GM23338 (cell line): ENCODE measurements around the gene ETV2. TPM values are rescaled to one million over a fixed set of nuclear protein-coding genes. Genes with fewer than 3 reads are reported as not detected.

Source experiments
- ATAC-seq: fragments of 200-7000 bp; cut with Tn5 transposase; 3 replicates; pipeline ENCODE4 v1.9.1; 2020
- DNase-seq: peaks from one replicate; pipeline ENCODE4 v3.0.0-alpha.2; 2015; ENCODE audit warnings: low spot score
- H2AFZ ChIP-seq: fragments of 200-600 bp; sonication (generic); 2 replicates; pipeline ENCODE4 v1.8.0; 2016; ENCODE audit warnings: antibody characterized with exemption, mild to moderate bottlenecking, moderate library complexity
- H3F3A ChIP-seq: fragments of 200-600 bp; sonication (generic); replicated peaks from 2 replicates; pipeline ENCODE4 v1.8.0; 2017; ENCODE audit warnings: antibody characterized with exemption, mixed run types, low read depth
- H3K27ac ChIP-seq: fragments of 200-600 bp; sonication (generic); 2 replicates; pipeline ENCODE4 v1.6.1; 2016; ENCODE audit warnings: low read depth
- H3K27me3 ChIP-seq: fragments of 200-600 bp; sonication (generic); 2 replicates; pipeline ENCODE4 v1.8.0; 2016; ENCODE audit warnings: mild to moderate bottlenecking, mixed run types, moderate library complexity; ENCODE audit not compliant: insufficient read depth
- H3K36me3 ChIP-seq: fragments of 200-600 bp; sonication (generic); 2 replicates; pipeline ENCODE4 v1.8.0; 2016; ENCODE audit warnings: mild to moderate bottlenecking; ENCODE audit not compliant: insufficient read depth
- H3K4me1 ChIP-seq: fragments of 200-600 bp; sonication (generic); 2 replicates; pipeline ENCODE4 v1.8.0; 2016; ENCODE audit warnings: mild to moderate bottlenecking, moderate library complexity; ENCODE audit not compliant: insufficient read depth
- H3K4me2 ChIP-seq: fragments of 200-600 bp; sonication (generic); 2 replicates; pipeline ENCODE4 v1.7.1; 2017; ENCODE audit warnings: mixed run types
- H3K4me3 ChIP-seq: fragments of 200-600 bp; sonication (generic); 2 replicates; pipeline ENCODE4 v1.6.1; 2016; ENCODE audit warnings: mixed run types
- H3K79me2 ChIP-seq: fragments of 200-600 bp; sonication (generic); replicated peaks from 2 replicates; pipeline ENCODE4 v1.8.0; 2017; ENCODE audit warnings: mild to moderate bottlenecking; ENCODE audit not compliant: insufficient read depth
- H3K9me2 ChIP-seq: fragments of 200-600 bp; sonication (generic); 2 replicates; pipeline ENCODE4 v1.8.0; 2017; ENCODE audit not compliant: insufficient read depth
- H4K20me1 ChIP-seq: fragments of 200-600 bp; sonication (generic); replicated peaks from 2 replicates; pipeline ENCODE4 v1.8.0; 2017; ENCODE audit warnings: mild to moderate bottlenecking; ENCODE audit not compliant: insufficient read depth
- H3K27ac Mint-ChIP-seq: 2 replicates; pipeline ENCODE4 v1.8.0; 2020; ENCODE audit warnings: inconsistent platforms, mild to moderate bottlenecking, moderate library complexity, mixed read lengths
- H3K27me3 Mint-ChIP-seq: 3 replicates; pipeline ENCODE4 v1.8.0; 2022; ENCODE audit warnings: low read depth, mild to moderate bottlenecking, moderate library complexity, mixed read lengths, inconsistent platforms; ENCODE audit not compliant: insufficient read depth, poor library complexity
- H3K36me3 Mint-ChIP-seq: 3 replicates; pipeline ENCODE4 v1.8.0; 2021; ENCODE audit warnings: low read depth, mild to moderate bottlenecking, inconsistent platforms, moderate library complexity, mixed read lengths
- H3K4me1 Mint-ChIP-seq: 3 replicates; pipeline ENCODE4 v1.8.0; 2020; ENCODE audit warnings: mild to moderate bottlenecking, inconsistent platforms, mixed read lengths
- H3K4me3 Mint-ChIP-seq: 3 replicates; pipeline ENCODE4 v1.8.0; 2021; ENCODE audit warnings: moderate library complexity, mild to moderate bottlenecking, inconsistent platforms, mixed read lengths
- H3K9me3 Mint-ChIP-seq: 3 replicates; pipeline ENCODE4 v1.8.0; 2020; ENCODE audit warnings: moderate library complexity, mild to moderate bottlenecking, inconsistent platforms, mixed read lengths
- CREB1 ChIP-seq: fragments of 250-450 bp; sonication (Bioruptor Pico); IDR thresholded peaks from 2 replicates; pipeline ENCODE4 v1.5.0; 2020; ENCODE audit warnings: low read depth, mild to moderate bottlenecking, moderate library complexity
- CTCF ChIP-seq, 2 experiments: fragments of 200-600 bp in 1 of 2; sonication (generic) in 1 of 2; conservative IDR thresholded peaks; 2 replicates each; pipeline versions ENCODE4 v1.5.1 to v1.6.1; 2016 to 2017; ENCODE audit warnings: antibody characterized with exemption in 2 of 2, low read depth in 2 of 2, mild to moderate bottlenecking in 2 of 2, moderate library complexity in 1 of 2
- ETS1 ChIP-seq: IDR thresholded peaks from 2 replicates; pipeline ENCODE4 v1.6.1; 2016; ENCODE audit warnings: antibody characterized with exemption
- POLR2AphosphoS5 ChIP-seq: IDR thresholded peaks from 2 replicates; pipeline ENCODE4 v1.6.1; 2016; ENCODE audit warnings: antibody characterized with exemption, low read depth
- STAT1 ChIP-seq: IDR thresholded peaks from one replicate; pipeline ENCODE4 v1.6.1; 2016; ENCODE audit warnings: antibody characterized with exemption; ENCODE audit not compliant: unreplicated experiment
- polyA plus RNA-seq: library from polyadenylated mRNA; unstranded; fragments of >200 nt; fragmentation: Nextera tagmentation; extraction: Ambion mirVana; gene quantifications from 2 replicates; pipeline ENCODE4 v1.2.1, GENCODE V29; 2016
- total RNA-seq: library from RNA; depleted of rRNA; stranded (reverse); fragments of >200 nt; shearing (Covaris generic); gene quantifications from 2 replicates; pipeline ENCODE4 v1.2.3, GENCODE V29; 2014
- TF ChIP-seq, protein P1 (sequence below): fragments of 250-450 bp; sonication (Bioruptor Pico); IDR thresholded peaks from 2 replicates; pipeline ENCODE4 v1.5.0; 2020; ENCODE audit warnings: mild to moderate bottlenecking, moderate library complexity

The ETV2 gene
- total and polyA plus RNA-seq, 2 experiments from 2014 or later, result 0.87 to 1.5 TPM

- peak within 1 kb of the TSS; percentile 97 for H3K4me2 ChIP-seq
- Mint-ChIP-seq H3K27me3 (peaks cover 27% of the 10 kb centered on the region), H3K9me3 (no peaks in the 10 kb centered on the region), H3K27ac (peak within 1 kb of the TSS; percentile 86), H3K36me3 (peaks cover 19% of the 10 kb centered on the region), H3K4me1 (peaks cover 12% of the 10 kb centered on the region), H3K4me3 (peak within 1 kb of the TSS; percentile 98)
- DNase-seq, result peak; percentile 99
- H3K4me3 ChIP-seq, result peak within 1 kb of the TSS; percentile 90
- no peaks in the 10 kb centered on the region for H3K9me2 ChIP-seq
- peaks cover 3% of the 10 kb centered on the region for H4K20me1 ChIP-seq
- peaks cover 11% of the 10 kb centered on the region for H3K4me1 ChIP-seq
- H3K27me3 ChIP-seq, result peaks cover 15% of the 10 kb centered on the region; the same call in 1 of the 2 replicates
- H3K36me3 ChIP-seq, result 0 out of 2 replicates have a peak, but pooled peaks cover 4% of the 10 kb centered on the region
- peaks cover 21% of the 10 kb centered on the region for H3K79me2 ChIP-seq
- H3F3A ChIP-seq, result 0 out of 2 replicates have a peak, but pooled peaks cover 7% of the 10 kb centered on the region
- peak; percentile 47 for ATAC-seq
- H2AFZ ChIP-seq, result peak within 1 kb of the TSS; percentile 28; the same call in 1 of the 2 replicates
- H3K27ac ChIP-seq, result no peak within 1 kb of the TSS
- no peak for TF ChIP-seq STAT1
- TF ChIP-seq CREB1 (CRISPR knock-in tag), result peak; percentile 30; the same call in 1 of the 2 replicates
- TF ChIP-seq POLR2AphosphoS5, result peak; percentile 93
- TF ChIP-seq, protein P1, sequence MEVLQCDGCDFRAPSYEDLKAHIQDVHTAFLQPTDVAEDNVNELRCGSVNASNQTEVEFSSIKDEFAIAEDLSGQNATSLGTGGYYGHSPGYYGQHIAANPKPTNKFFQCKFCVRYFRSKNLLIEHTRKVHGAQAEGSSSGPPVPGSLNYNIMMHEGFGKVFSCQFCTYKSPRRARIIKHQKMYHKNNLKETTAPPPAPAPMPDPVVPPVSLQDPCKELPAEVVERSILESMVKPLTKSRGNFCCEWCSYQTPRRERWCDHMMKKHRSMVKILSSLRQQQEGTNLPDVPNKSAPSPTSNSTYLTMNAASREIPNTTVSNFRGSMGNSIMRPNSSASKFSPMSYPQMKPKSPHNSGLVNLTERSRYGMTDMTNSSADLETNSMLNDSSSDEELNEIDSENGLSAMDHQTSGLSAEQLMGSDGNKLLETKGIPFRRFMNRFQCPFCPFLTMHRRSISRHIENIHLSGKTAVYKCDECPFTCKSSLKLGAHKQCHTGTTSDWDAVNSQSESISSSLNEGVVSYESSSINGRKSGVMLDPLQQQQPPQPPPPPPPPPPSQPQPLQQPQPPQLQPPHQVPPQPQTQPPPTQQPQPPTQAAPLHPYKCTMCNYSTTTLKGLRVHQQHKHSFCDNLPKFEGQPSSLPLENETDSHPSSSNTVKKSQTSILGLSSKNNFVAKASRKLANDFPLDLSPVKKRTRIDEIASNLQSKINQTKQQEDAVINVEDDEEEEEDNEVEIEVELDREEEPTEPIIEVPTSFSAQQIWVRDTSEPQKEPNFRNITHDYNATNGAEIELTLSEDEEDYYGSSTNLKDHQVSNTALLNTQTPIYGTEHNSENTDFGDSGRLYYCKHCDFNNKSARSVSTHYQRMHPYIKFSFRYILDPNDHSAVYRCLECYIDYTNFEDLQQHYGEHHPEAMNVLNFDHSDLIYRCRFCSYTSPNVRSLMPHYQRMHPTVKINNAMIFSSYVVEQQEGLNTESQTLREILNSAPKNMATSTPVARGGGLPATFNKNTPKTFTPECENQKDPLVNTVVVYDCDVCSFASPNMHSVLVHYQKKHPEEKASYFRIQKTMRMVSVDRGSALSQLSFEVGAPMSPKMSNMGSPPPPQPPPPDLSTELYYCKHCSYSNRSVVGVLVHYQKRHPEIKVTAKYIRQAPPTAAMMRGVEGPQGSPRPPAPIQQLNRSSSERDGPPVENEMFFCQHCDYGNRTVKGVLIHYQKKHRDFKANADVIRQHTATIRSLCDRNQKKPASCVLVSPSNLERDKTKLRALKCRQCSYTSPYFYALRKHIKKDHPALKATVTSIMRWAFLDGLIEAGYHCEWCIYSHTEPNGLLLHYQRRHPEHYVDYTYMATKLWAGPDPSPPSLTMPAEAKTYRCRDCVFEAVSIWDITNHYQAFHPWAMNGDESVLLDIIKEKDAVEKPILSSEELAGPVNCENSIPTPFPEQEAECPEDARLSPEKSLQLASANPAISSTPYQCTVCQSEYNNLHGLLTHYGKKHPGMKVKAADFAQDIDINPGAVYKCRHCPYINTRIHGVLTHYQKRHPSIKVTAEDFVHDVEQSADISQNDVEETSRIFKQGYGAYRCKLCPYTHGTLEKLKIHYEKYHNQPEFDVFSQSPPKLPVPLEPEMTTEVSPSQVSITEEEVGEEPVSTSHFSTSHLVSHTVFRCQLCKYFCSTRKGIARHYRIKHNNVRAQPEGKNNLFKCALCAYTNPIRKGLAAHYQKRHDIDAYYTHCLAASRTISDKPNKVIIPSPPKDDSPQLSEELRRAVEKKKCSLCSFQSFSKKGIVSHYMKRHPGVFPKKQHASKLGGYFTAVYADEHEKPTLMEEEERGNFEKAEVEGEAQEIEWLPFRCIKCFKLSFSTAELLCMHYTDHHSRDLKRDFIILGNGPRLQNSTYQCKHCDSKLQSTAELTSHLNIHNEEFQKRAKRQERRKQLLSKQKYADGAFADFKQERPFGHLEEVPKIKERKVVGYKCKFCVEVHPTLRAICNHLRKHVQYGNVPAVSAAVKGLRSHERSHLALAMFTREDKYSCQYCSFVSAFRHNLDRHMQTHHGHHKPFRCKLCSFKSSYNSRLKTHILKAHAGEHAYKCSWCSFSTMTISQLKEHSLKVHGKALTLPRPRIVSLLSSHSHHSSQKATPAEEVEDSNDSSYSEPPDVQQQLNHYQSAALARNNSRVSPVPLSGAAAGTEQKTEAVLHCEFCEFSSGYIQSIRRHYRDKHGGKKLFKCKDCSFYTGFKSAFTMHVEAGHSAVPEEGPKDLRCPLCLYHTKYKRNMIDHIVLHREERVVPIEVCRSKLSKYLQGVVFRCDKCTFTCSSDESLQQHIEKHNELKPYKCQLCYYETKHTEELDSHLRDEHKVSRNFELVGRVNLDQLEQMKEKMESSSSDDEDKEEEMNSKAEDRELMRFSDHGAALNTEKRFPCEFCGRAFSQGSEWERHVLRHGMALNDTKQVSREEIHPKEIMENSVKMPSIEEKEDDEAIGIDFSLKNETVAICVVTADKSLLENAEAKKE (CRISPR knock-in tag), result no peak
- peak; percentile 49; the same call in 1 of the 2 replicates for TF ChIP-seq ETS1
- no peak for TF ChIP-seq CTCF (conservative IDR thresholded peaks at IDR 0.05; ENCODE audit: low read depth in 2 of 2)
These were observed 6.7 kb downstream of the ETV2 start, which contains the start of gene COX6B1 for GRCh38 chr19:35648017-35648961. COX6B1 (plus strand) TSS chr19:35648323; CDS start chr19:35651244, 2,921 bp downstream.
